Activated CD8-positive, alpha-beta T cell treated with anti-CD3 and anti-CD28 coated beads for 36 hours (primary cell): ENCODE results near the gene NUDT14. TPM values are rescaled to one million over a fixed set of nuclear protein-coding genes. Genes with fewer than 3 reads are reported as not detected.

Experiments used
- ATAC-seq: fragments of 200-7000 bp; cut with Tn5 transposase; one replicate; pipeline ENCODE4 v1.10.0; 2021; ENCODE audit warnings: mild to moderate bottlenecking, moderate library complexity
- CTCF ChIA-PET: fragments of 350-600 bp; sonication (Branson Sonifier 250); formaldehyde crosslinking; loops from one replicate; lab custom pipeline; 2021; ENCODE audit warnings: antibody characterized with exemption; lab: Charles Lee
- POLR2A ChIA-PET: fragments of 350-600 bp; sonication (Branson Sonifier 250); formaldehyde crosslinking; loops from one replicate; lab custom pipeline; 2021; ENCODE audit warnings: antibody characterized with exemption; lab: Charles Lee
- DNase-seq: peaks from one replicate; pipeline ENCODE4 v3.0.0-alpha.2; 2020
- H3K27ac Mint-ChIP-seq: one replicate; pipeline ENCODE4 v1.8.0; 2021; ENCODE audit warnings: mild to moderate bottlenecking, mixed read lengths
- H3K27me3 Mint-ChIP-seq: one replicate; pipeline ENCODE4 v1.8.0; 2021; ENCODE audit warnings: mixed read lengths
- H3K36me3 Mint-ChIP-seq: one replicate; pipeline ENCODE4 v1.8.0; 2021; ENCODE audit warnings: low read depth, mixed read lengths
- H3K4me1 Mint-ChIP-seq: one replicate; pipeline ENCODE4 v1.8.0; 2021; ENCODE audit warnings: low read depth, mixed read lengths
- H3K4me3 Mint-ChIP-seq: one replicate; pipeline ENCODE4 v1.8.0; 2021; ENCODE audit warnings: mild to moderate bottlenecking, moderate library complexity, mixed read lengths
- H3K9me3 Mint-ChIP-seq: one replicate; pipeline ENCODE4 v1.8.0; 2021; ENCODE audit warnings: mixed read lengths
- intact Hi-C: fragments of 100-400 bp; cut with micrococcal nuclease; formaldehyde crosslinking; loops from one replicate; pipeline ENCODE4 v1.10.0; 2022
- total RNA-seq, 2 experiments: library from RNA; stranded (reverse); gene quantifications; one replicate each; pipeline ENCODE4 v1.2.3, GENCODE V29; 2021
- TF ChIP-seq, protein P1 (sequence below): fragments of 200-600 bp; IDR thresholded peaks from one replicate; pipeline ENCODE4 v1.8.0; 2022; ENCODE audit warnings: antibody characterized with exemption, mild to moderate bottlenecking

The NUDT14 gene
- total RNA-seq, 2 experiments from 2014 or later, result 9.3 to 9.7 TPM

DNA sequence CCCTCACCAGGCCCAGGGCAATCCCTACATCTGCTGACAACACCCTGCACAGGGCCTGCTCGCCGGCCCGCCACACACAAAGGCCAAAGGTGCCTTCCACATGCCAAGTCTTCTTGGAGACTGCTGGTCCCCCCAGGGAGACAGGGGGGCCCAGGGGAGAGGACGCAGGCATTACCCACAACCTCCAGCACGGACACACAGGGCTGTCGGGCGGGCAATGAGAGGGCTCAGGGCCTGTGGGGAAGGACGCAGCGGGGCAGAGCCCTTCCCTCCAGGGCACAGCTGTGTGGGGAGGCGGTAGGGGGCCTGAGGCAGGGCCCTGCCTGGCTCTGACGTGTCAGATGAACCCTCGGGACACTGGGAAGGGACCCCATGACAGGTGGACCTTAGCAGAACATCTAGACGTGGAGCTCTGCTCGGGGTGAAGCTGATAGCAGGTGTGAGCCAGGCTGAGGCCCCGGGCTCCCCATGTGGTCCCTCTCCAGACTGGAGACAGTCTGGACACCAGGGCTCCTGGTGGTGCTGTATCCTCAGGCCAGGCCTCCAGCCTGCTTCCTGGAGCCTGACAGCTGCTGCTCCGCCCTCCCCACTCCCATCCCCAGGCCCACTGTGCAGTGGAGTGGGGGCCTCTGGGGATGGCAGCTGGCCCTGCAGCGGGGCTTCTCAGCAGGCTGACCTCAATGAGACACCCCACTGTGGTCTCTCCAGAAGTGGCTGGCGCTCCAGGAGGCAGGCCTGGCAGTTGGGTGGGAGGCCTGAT, 31.6 kb upstream of the NUDT14 start:
- POLR2A ChIA-PET, result no interaction called here
- no peaks in the 10 kb centered on the region for H3K36me3 Mint-ChIP-seq
- no peaks in the 10 kb centered on the region for H3K9me3 Mint-ChIP-seq
- H3K4me3 Mint-ChIP-seq, result no peak overlapping the region
- no peak overlapping the region for H3K27ac Mint-ChIP-seq
- no peaks in the 10 kb centered on the region for H3K27me3 Mint-ChIP-seq
- CTCF ChIA-PET, result interaction anchor here (1.9 kb wide), 1 partner anchor 9 kb away, joined by 8 read pairs; no protein-coding TSS in a partner anchor
- no peak for DNase-seq
- intact Hi-C loops, result no loop called here
- no peaks in the 10 kb centered on the region for H3K4me1 Mint-ChIP-seq
- no peak for ATAC-seq
- TF ChIP-seq, protein P1, sequence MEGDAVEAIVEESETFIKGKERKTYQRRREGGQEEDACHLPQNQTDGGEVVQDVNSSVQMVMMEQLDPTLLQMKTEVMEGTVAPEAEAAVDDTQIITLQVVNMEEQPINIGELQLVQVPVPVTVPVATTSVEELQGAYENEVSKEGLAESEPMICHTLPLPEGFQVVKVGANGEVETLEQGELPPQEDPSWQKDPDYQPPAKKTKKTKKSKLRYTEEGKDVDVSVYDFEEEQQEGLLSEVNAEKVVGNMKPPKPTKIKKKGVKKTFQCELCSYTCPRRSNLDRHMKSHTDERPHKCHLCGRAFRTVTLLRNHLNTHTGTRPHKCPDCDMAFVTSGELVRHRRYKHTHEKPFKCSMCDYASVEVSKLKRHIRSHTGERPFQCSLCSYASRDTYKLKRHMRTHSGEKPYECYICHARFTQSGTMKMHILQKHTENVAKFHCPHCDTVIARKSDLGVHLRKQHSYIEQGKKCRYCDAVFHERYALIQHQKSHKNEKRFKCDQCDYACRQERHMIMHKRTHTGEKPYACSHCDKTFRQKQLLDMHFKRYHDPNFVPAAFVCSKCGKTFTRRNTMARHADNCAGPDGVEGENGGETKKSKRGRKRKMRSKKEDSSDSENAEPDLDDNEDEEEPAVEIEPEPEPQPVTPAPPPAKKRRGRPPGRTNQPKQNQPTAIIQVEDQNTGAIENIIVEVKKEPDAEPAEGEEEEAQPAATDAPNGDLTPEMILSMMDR, result no peak

DNA sequence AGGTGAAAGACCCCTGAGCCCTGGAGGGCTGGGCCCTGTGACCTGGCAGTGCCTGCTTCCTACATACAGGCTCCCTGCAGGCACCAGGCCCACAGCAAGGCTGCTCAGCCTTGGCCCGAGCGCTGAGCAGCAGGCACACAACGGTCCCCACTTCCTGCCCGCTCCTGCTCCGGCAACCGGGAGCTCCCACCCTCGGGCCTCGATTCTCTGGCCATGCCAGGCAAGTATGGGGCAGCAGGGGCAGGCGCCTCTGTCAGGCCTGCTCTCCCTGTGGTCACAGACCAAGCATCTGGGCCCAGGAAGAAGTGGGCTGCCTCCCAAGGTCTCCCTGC, 30.6 kb upstream of the NUDT14 start:
- H3K27ac Mint-ChIP-seq, result no peak overlapping the region
- intact Hi-C loops, result no loop called here
- H3K27me3 Mint-ChIP-seq, result no peaks in the 10 kb centered on the region
- POLR2A ChIA-PET, result no interaction called here
- no peaks in the 10 kb centered on the region for H3K36me3 Mint-ChIP-seq
- no peak for ATAC-seq
- DNase-seq, result no peak
- H3K4me1 Mint-ChIP-seq, result no peaks in the 10 kb centered on the region
- H3K9me3 Mint-ChIP-seq, result no peaks in the 10 kb centered on the region
- no peak overlapping the region for H3K4me3 Mint-ChIP-seq
- CTCF ChIA-PET, result no interaction called here
- TF ChIP-seq, protein P1, result no peak

DNA sequence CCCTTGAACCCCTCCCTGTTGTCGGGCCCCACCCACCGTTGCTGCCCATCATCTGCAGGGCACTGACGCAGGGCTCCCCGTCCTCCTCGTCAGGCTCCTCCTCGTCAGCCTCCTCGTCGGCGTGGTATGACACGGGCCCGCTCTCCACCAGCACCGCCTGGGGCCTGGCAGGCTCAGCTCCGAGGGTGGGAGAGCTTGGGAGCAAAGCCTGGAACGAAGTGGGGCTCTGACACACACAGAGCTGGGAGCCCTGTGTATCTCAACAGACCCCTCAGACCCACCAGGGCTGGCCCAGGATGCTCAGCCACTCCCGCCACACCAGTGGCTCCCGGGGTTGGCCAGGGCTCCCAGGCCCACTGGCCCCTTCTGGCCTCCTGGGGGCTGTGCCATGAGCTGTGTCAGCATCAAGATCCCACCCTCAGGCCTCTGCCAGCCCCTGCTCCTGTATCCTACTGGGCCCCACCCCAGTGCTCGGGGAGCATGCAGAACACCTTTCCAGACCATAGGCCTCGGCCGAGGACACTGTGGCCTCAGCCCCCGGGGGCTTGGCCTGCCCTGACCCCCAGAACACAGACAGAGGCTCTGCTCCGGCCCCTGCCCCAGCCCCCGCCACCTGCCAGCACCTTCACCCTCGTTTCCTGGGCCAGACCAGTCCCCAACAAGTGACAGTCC, 30.1 kb upstream of the NUDT14 start:
- POLR2A ChIA-PET, result no interaction called here
- intact Hi-C loops, result no loop called here
- no peaks in the 10 kb centered on the region for H3K4me1 Mint-ChIP-seq
- H3K9me3 Mint-ChIP-seq, result no peaks in the 10 kb centered on the region
- no peaks in the 10 kb centered on the region for H3K36me3 Mint-ChIP-seq
- CTCF ChIA-PET, result no interaction called here
- DNase-seq (no peak), ATAC-seq (no peak)
- H3K27ac Mint-ChIP-seq, result no peak overlapping the region
- no peak overlapping the region for H3K4me3 Mint-ChIP-seq
- TF ChIP-seq, protein P1, result no peak
- no peaks in the 10 kb centered on the region for H3K27me3 Mint-ChIP-seq

DNA sequence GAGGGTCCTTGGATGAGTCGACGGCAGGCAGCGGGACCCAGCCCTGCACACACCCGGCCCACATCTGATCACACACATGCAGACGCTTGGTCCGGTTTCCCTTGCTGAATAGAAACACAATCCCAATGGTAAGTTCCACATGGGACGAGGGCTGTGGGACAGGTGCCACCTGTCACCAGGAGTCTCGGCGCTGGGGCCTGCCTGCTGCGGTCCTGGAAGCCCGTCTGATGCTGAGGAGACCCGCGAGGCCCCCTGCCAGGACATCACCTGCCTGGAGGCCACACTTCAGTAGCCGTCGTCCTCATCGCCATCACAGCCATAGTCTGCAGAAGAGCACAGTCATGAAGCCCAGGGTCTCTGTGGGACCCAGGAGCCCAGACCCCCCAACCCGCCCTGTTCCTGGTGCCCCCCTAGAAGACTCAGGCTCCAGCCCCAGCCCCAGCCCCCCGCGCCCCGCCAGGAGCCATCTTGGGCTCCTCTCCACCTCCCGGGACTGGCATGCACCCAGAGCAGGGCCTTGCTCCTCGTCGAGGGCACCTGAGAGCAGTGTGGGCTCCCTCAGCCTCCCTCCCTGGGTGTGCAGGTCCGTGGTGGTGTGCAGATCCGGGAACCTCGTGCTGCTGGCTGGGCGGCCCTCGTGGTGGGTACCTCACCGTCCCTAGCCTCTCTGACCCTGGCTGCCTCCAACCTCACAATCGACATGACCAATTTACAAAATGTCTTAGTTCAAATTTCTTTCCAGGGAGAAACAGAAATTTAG, 29.3 kb upstream of the NUDT14 start:
- no peaks in the 10 kb centered on the region for H3K36me3 Mint-ChIP-seq
- ATAC-seq (no peak), DNase-seq (no peak)
- H3K4me3 Mint-ChIP-seq, result no peak overlapping the region
- H3K4me1 Mint-ChIP-seq, result no peaks in the 10 kb centered on the region
- H3K27ac Mint-ChIP-seq, result no peak overlapping the region
- CTCF ChIA-PET, result no interaction called here
- intact Hi-C loops, result no loop called here
- TF ChIP-seq, protein P1, result no peak
- POLR2A ChIA-PET, result no interaction called here
- no peaks in the 10 kb centered on the region for H3K27me3 Mint-ChIP-seq
- H3K9me3 Mint-ChIP-seq, result no peaks in the 10 kb centered on the region

DNA sequence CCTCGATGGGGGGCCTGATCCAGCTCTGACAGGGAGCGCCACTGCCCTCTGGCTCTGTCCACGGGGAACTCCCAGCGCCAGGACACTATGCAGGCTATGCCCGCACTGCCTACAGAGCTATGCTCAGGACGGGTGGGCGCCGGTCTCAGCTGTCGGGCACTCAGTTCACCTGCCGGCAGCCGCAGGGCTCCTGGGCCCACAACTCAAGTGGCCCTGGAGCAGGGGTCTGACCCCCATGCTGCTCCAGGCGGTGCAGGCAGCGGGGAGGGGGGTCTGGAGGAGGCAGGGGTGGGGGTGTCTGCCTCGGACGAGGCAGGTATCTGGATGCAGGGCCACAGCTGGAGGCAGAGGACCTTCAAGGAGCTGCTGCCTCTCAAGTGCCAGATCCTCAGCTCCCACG, 28.5 kb upstream of the NUDT14 start:
- H3K9me3 Mint-ChIP-seq, result no peaks in the 10 kb centered on the region
- no peak overlapping the region for H3K4me3 Mint-ChIP-seq
- intact Hi-C loops, result no loop called here
- no peak overlapping the region for H3K27ac Mint-ChIP-seq
- CTCF ChIA-PET, result no interaction called here
- ATAC-seq, result no peak
- POLR2A ChIA-PET, result no interaction called here
- H3K4me1 Mint-ChIP-seq, result peaks cover 3% of the 10 kb centered on the region
- H3K36me3 Mint-ChIP-seq, result no peaks in the 10 kb centered on the region
- H3K27me3 Mint-ChIP-seq, result no peaks in the 10 kb centered on the region
- TF ChIP-seq, protein P1, result no peak
- no peak for DNase-seq
